ENCODE data around the gene DYNC1H1.
"Not testable (repeated sequence)": the region's sequence is repeated elsewhere in the genome, so short reads cannot be mapped to it uniquely, and the experiment has no call there.

Gene DYNC1H1

GRCh38 chr14:102063808-102064429, 99.5 kb downstream of the DYNC1H1 start:
- DNase-seq (ENCODE audit: low read depth in 3 of 3) = no peak

GRCh38 chr14:102064590-102064989, 100.2 kb downstream of the DYNC1H1 start:
- DNase-seq (ENCODE audit: low read depth in 3 of 3) = not testable (repeated sequence)

GRCh38 chr14:102066041-102066451, 101.7 kb downstream of the DYNC1H1 start:
- no peak for DNase-seq (ENCODE audit: low read depth in 3 of 3)

- DNase-seq (ENCODE audit: low read depth in 3 of 3) = no peak
Measured at GRCh38 chr14:102071283-102071998, 107.1 kb downstream of the DYNC1H1 start.

- no peak for DNase-seq (ENCODE audit: low read depth in 3 of 3)
Measured at GRCh38 chr14:102074415-102074964, 110.1 kb downstream of the DYNC1H1 start.

- DNase-seq (ENCODE audit: low read depth in 3 of 3) = no peak
Measured at GRCh38 chr14:102075155-102075554, 110.8 kb downstream of the DYNC1H1 start.

- no peak for DNase-seq (ENCODE audit: low read depth in 3 of 3)
Measured at GRCh38 chr14:102077382-102077709, 113.0 kb downstream of the DYNC1H1 start.

GRCh38 chr14:102078361-102078791, 114.0 kb downstream of the DYNC1H1 start:
- not testable (repeated sequence) for DNase-seq (ENCODE audit: low read depth in 3 of 3)

GRCh38 chr14:102078831-102079699, 114.7 kb downstream of the DYNC1H1 start:
- DNase-seq (ENCODE audit: low read depth in 3 of 3) = no peak

- no peak for DNase-seq (ENCODE audit: low read depth in 3 of 3)
Measured at GRCh38 chr14:102079700-102079979, 115.3 kb downstream of the DYNC1H1 start.

GRCh38 chr14:102080183-102081080, 116.1 kb downstream of the DYNC1H1 start:
- DNase-seq (ENCODE audit: low read depth in 3 of 3) = no peak

- no peak for DNase-seq (ENCODE audit: low read depth in 3 of 3)
Measured at GRCh38 chr14:102081231-102082080, 117.1 kb downstream of the DYNC1H1 start.

- DNase-seq (ENCODE audit: low read depth in 3 of 3) = not testable (repeated sequence)
Measured at GRCh38 chr14:102084522-102084921, 120.1 kb downstream of the DYNC1H1 start.

- DNase-seq (ENCODE audit: low read depth in 3 of 3) = no peak
Measured at GRCh38 chr14:102084931-102085330, 120.6 kb downstream of the DYNC1H1 start.

GRCh38 chr14:102085488-102085887, 121.1 kb downstream of the DYNC1H1 start:
- DNase-seq (ENCODE audit: low read depth in 3 of 3) = no peak

- DNase-seq (ENCODE audit: low read depth in 3 of 3) = peak; percentile 27 to 55 (median 46)
Measured at GRCh38 chr14:102085948-102086708, 121.8 kb downstream of the DYNC1H1 start.

- no peak for DNase-seq (ENCODE audit: low read depth in 3 of 3)
Measured at GRCh38 chr14:102086709-102086971, 122.3 kb downstream of the DYNC1H1 start.

GRCh38 chr14:102086972-102087761, 122.8 kb downstream of the DYNC1H1 start, which contains the start of gene HSP90AA1:
HSP90AA1 (minus strand) TSS chr14:102087044; CDS start chr14:102086378, 666 bp downstream.
- DNase-seq (ENCODE audit: low read depth in 3 of 3) = peak; percentile 88 to 91 (median 91)

- no peak for DNase-seq (ENCODE audit: low read depth in 3 of 3)
Measured at GRCh38 chr14:102087762-102088011, 123.3 kb downstream of the DYNC1H1 start.

Data from stimulated activated CD4-positive, alpha-beta T cell treated with anti-CD3 and anti-CD28 coated beads, TNF-alpha, amount 100 ng/mL, for 48 hours (primary cell).